GDM1 (cell line): ENCODE results near the gene PLEKHS1.
"Not testable (repeated sequence)": the region's sequence is repeated elsewhere in the genome, so short reads cannot be mapped to it uniquely, and the experiment has no call there.

ENCODE experiments used
- DNase-seq: peaks from one replicate; lab custom pipeline; 2025; lab: John Stamatoyannopoulos, UW

The PLEKHS1 gene

DNA sequence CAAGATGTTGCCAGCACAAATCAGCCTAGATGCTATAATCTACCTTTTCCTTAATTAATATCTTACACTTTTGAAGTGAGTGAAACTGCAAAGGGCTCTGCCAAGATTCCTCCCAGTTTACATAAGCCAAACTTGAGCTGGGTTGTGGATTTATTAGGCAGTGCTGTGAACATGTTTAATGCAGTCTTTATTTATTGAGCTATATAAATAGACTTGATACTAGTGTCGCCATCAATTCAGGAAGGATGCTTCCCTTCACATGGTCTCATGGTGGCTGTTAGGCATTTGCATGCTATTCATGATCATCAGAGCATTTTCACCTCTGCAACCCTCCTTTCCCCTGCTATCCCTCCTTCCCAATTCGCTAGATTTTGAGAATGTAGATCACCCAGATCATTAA, 40.2 kb downstream of the PLEKHS1 start:
- DNase-seq = no peak

GRCh38 chr10:113801569-113801968, 50.1 kb downstream of the PLEKHS1 start:
- DNase-seq = no peak

- DNase-seq = no peak
Measured at GRCh38 chr10:113802997-113803396, 51.5 kb downstream of the PLEKHS1 start.

GRCh38 chr10:113806503-113806902, 55.0 kb downstream of the PLEKHS1 start:
- no peak for DNase-seq

- no peak for DNase-seq
Measured at GRCh38 chr10:113808168-113808567, 56.7 kb downstream of the PLEKHS1 start.

DNA sequence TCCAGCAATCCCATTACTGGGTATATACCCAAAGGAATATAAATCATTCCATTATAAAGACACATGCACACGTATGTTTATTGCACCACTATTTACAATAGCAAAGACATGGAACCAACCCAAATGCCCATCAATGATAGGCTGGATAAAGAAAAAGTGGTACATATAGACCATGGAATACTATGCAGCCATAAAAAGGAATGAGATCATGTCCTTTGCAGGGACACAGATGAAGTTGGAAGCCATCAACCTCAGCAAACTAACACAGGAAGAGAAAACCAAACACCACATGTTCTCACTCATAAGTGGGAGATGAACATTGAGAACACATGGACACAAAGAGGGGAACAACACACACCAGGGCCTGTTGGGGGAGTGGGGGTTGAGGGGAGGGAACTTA, 63.2 kb downstream of the PLEKHS1 start:
- not testable (repeated sequence) for DNase-seq

- DNase-seq = no peak
Measured at GRCh38 chr10:113819989-113820388, 68.5 kb downstream of the PLEKHS1 start.

GRCh38 chr10:113820507-113820906, 69.0 kb downstream of the PLEKHS1 start:
- no peak for DNase-seq

DNA sequence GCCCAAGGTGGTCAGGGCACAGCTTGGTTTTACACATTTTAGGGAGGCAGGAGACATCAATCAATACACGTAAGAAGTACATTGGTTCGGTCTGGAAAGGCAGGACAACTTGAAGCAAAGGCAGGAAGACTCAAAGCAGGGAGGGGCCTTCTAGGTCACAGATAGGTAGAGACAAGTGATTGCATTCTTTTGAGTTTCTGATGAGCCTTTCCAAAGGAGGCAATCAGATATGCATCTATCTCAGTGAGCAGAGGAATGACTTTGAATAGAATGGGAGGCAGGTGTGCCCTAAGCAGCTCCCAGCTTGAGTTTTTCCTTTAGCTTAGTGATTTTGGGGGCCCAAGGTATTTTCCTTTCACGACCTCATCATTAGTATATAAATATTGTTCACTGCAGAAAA, 69.8 kb downstream of the PLEKHS1 start:
- not testable (repeated sequence) for DNase-seq

DNA sequence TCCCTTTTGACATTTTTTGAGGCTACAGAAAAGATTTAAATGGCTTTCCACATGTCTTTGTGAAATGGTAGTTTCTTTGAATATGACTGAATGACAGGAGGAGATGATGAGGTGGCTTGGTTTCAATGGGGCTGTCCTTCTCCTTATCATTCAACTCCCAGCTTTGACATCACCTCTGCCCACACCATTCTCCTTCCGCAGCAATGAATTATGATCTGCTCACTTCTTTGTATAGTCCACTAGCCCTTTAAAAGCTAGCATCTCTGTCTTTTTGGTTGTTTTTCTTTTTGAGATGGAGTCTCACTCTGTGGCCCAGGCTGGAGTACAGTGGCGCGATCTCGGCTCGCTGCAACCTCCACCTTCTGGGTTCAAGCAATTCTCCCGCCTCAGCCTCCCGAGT, 70.7 kb downstream of the PLEKHS1 start:
- DNase-seq = no peak

DNA sequence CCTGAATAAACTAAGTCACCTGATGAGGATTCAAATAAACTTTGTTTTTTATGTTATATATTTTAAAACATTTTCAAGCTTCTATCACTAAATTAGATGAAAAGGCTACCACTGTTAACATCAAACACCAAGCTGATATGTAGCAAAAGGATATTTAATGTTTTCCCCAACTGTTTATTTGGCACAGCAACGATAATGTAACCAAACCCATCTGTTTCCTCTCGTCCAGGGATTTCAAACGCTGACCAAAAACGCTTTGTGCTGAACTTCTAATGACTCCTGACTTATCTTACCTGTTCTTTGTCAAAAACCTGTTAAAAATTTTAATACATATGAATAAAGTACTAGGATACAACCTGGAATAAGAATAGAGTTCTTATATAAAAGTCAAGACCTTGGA, 71.9 kb downstream of the PLEKHS1 start:
- DNase-seq = no peak

DNA sequence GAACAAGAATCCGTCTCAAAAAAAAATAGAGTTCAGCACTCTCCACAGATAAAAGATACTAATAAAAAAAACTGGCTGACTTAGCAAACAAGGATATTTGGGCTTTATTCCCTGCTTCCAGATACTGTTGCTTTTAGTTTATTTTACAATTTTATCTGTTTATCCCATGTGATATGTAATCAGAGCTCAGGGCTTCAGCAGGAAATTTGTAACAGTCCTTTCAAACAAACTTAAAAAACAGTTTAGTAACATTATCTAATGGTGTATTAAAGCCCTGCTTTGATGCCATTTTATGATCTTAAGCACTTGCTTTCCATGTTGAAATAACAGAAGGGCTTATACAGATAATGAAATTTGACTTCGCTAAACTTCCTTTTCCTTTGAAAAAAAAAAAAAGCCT, 74.3 kb downstream of the PLEKHS1 start:
- DNase-seq = no peak

GRCh38 chr10:113828567-113828966, 77.1 kb downstream of the PLEKHS1 start:
- DNase-seq = not testable (repeated sequence)
